GM18517 (cell line): ENCODE data around the gene SIM2.

Experiments
- ATAC-seq: cut with Tn5 transposase; IDR thresholded peaks from one replicate; pipeline ENCODE4 v1.9.1; 2021; ENCODE audit warnings: mild to moderate bottlenecking, moderate library complexity; ENCODE audit not compliant: unreplicated experiment

The SIM2 gene

DNA sequence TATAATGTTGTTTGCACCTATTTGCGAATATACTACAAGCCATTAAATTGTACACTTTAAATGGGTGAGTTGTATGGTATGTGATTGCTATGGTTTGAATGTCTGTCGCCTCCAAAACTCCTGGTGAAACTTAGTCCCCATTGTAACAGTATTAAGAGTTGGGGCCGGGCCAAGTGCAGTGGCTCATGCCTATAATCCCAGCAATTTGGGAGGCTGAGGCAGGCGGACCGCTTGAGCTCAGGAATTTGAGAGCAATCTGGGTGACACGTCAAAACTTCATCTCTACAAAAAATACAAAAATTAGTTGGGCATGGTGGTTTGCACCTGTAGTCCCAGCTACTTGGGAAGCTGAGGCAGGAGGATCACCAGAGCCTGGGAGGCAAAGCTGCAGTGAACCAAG is 12.0 kb upstream of the SIM2 start:
- ATAC-seq = no peak

DNA sequence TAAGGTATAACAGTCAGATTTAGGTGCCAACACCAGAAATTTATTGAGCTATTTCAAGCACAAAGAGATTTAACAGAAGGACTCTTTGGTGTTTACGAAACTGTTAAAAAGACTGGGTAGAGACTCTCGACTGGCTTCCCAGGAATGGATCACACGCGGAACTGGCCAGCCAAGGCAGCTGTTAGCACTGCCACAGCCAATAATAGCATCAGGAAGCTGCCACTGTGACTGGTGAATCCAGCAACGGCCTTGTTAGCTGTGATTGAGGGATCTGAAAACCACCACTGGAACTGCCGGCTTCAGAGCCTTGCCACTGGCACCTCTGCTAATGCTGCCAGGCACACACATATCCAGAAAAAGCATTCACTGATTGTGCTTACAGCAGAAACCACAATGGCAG is 10.6 kb upstream of the SIM2 start:
- ATAC-seq = no peak

DNA sequence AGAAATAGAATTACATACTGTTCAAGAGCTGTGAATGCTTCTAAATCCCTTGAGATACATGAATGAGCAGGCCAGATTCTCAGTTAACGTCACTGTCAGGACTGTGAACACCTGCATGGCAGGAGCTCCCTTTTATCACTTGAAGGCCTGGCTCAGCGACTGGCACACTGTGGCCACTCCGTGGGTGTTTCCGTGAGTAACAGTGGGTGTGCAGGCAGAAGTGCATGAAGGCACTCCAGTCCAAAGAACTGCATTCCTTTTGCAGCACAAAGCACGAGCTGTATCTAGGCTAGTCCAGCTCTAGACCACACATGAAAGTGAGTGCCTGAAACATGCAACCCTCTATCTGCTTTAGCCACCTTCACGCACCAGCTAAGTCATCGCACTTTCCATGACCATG is 9.6 kb upstream of the SIM2 start:
- no peak for ATAC-seq

DNA sequence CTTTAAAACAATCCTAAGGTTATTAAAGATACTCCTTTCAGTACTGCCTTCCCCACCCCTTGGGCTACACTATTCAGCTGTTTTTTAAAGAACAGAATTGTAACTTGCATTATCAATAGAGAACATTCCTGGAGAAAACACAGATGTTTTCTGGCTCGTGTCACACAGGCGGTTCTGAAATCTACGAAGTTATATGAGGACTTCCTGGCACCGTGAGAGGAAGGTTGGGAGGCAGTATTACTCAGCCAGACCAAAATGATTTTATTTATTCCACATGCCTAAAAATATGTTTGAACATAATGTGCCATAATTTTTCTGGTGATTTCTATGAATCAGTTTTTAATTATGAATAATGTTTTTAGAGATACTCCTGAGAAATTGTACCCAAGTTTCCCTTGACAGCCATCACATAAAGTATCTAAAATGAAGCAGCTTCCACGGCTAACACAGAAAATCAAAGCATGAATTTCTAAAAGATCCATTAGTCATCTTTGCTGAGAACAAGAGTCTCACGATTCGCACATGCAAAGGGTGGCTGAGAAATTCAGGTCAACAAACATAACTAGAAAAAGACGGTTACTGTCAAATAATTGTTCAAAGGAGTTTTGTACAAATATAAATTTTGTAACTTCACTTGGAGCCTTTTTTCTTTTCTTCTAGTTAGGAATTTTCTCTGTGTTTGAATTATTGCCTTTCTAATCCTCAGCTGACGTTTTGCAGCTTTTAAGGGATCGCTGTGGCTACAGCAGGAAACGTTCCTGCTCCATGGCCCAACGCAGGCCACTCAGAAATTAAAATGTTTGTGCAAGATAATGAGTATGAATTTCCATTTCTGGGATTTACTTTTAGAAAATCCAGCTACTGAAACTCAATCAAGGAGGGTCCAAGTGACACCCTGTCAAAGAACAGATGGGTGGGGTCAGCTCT is 8.0 kb upstream of the SIM2 start:
- no peak for ATAC-seq

DNA sequence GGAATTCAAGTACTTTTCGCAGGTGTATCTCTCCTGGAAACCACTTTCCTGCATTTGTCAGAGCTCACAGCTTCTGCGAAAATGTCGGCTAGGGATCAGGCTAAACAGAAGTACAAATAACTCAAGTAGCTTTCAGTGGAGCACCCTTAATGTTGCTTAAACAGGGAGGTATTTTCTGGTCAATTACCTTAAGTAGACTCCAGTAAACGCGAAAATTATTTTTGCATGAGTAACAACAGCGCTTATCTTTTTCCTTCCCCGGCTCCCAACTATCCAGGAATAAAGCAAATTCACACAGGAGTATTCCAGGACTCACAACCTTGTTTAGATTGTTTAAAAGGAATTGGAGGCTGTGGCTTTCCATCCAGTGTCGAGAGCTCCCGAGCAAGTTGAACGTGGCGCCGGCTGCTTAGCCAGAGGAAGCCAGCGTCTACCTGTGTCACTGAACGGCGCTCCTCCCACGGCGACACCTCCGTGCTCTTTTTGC is 7.3 kb upstream of the SIM2 start:
- ATAC-seq = no peak

DNA sequence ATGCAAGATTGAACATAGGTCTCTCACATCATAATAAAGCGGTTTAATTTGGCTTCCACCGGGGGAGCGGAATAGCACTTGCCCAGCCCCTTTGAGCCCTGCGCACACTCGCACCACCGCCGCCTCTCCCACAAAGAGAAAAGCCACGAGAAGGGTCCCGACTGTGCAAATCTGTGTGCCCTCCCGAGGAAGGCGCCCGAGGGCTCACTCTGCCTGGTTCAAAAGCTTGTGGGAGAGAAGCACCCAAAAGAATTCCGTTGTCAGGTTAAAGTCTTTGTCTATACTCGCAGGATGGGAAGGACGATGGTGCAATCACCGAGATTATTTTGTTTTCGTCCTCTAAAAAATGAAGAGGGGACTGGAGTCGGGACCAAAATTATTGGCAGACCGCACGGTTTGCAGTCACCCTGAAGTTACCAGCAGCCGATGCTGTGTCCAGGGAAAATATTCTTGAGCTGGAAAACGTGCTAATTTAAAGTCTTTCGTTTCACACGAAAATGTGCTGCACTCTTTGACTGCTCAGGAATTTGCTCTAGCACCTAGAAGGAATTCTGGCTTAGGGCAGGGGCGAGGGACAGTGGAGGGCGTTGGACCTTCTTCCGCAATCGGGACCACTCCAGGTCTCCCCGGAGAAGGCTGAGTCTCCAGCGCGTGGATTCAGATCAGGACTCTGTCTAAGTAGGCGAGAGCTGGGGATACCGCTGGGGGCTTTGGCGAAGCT is 6.6 kb upstream of the SIM2 start:
- ATAC-seq = no peak

DNA sequence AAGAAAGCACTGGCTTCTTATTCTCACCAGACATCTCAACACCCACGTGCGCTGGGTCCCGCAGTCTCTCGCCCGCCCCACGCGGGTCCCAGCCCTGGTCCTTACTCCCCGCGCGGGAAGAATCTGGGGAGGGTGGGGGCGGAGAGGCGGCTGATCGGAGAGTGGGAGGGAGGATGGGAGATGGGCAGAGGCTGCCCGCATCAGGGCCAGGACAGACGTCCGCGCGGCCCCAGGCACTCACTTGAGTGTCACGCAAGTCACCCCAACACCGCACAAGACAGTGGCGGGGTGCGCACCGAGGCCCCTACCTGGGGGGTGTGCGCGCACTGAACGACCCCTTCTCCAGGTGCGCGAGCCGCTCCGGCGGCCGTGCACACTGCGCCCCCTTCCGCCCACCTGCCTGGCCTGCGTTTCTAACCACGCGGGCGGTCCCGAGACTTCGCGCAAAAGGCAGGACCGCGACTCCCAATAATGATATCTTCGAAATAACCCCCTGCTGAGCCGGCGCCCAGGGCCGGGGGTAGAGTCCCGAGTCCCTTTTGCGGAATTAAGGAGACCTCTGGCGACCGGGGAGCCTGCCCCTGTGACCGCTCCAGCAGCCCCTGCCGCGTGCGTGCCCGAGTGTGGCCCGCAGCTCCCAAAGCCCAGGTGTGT is 6.0 kb upstream of the SIM2 start:
- no peak for ATAC-seq

DNA sequence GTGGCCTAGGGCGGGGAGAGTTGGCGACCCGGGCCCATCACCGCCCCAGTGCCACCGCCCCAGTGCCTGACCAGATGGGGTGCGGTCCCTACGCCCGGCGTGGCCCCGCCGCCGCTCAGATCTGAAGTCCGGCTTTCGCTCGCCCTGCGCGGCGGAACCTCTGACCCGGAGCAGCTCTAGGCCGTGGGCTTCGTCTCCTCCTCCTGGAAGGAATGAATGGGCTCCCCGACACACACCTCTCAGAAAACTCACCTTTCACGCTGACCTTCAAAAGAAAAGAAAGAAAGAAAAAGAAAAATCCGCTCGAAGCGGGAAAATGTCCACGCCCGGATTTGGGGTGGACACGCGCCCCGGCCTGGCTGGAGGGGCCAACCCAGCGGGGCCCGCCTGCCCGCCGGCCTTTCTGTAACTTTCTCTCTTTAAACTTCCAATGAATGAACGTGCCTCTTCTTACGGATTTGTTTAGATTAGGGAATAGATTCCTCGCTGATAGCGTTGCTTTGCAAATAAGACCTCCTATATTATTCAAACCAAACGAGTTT is 5.4 kb upstream of the SIM2 start:
- no peak for ATAC-seq

DNA sequence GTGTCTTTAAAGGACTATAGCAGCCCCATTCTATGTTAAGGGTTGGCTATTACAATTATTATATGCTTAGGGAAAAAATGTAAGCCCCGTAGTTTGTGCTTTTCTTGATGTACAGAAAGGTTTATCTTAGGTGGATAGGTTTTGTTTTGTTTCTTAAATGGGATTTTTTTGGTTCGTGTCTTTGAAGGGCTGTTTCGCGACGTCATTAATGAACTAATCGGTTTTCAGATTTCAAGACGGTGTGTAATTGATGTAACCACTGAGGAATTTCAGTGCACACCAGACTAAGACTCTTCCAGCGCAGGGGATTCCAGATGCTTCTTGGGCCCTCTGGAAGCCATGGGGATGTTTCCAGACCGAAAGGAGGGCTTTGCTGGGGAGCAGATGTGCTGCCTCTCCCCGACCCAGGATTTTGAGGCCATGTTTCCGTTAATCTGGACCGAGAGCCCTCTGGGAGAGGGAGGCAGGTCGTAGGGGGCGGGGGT is 4.8 kb upstream of the SIM2 start:
- no peak for ATAC-seq

DNA sequence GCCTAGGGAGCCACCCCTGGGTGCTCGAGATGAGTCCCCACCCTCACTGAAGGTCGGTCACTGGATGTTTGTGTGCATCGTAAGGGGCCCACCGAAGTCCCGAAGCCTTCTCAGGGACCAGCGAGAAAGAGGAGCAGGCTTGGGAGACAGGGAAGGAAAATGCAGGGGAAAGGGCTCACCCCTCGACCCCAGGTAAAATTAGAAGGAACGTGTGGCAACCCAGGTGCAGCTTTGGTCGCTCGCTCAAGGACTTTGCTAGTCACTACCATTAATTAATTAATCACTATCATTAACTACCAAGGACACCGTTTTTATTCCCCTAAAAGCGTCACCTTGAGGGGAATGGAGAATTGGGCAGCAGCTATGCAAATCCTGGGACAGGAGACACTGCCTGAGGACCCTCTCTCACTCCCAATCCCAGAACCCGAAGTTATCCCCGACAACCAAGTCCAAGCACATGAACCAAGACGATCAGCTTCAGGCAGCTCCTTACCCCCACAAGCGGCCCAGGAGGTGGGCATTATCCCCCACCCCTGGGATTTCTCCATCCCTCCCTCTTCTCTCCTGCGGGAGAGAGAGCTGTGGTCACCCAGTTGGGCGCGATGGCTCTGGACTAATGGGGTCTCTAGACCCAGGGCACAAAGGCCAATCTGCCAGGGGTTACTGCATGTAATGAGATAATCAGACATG is 4.2 kb upstream of the SIM2 start:
- no peak for ATAC-seq

DNA sequence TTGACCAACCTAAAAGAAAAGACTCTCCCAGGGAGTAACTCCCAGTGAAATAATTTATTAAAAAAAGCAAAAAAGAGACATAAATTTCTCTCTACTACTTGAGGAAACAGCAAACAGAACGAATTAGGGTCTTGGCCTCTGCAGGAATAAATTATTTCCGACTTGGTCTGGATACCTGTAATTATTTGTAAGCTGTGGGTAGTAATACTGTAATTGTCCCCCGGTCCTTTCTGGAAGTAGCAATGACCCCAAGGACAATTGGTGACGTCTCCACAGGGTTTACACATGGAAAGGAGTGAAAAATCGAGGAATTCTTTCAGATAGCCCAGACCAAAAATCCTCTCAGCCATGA is 3.7 kb upstream of the SIM2 start:
- ATAC-seq = no peak

DNA sequence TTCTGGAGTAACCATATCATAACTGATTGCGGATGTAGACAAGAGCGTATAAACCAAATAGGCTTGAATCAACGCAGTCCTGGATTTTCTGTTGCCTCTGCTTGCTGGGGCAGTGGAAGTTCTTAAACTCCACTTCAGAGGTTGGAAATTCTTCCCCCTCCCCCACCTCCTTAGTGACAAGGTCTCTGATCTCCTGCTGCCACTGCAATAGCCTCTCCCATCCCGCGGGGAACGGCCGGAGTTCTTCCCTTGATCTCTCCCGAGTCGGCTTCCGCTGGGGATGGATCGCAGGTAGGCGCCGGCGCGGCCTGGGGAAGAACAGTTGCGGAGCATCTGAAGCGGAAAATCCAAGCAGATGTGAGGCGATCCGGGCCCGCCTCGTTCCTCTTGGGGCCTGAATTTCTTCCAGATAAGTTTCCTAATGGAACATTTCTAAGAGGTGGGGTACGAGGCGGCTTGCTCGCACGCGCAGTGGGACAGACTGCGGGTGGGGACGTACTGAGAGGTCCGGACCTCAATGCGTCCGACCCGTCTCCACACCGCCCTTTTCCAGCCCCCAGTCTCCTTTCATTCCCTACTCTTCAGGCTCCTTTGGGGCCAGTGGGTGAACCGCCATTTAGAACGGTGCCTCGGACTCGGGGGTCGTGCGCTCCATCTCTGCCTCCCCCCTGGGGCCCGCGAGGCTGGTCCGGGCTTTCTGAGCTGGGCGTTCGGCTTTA is 3.1 kb upstream of the SIM2 start:
- ATAC-seq = no peak

DNA sequence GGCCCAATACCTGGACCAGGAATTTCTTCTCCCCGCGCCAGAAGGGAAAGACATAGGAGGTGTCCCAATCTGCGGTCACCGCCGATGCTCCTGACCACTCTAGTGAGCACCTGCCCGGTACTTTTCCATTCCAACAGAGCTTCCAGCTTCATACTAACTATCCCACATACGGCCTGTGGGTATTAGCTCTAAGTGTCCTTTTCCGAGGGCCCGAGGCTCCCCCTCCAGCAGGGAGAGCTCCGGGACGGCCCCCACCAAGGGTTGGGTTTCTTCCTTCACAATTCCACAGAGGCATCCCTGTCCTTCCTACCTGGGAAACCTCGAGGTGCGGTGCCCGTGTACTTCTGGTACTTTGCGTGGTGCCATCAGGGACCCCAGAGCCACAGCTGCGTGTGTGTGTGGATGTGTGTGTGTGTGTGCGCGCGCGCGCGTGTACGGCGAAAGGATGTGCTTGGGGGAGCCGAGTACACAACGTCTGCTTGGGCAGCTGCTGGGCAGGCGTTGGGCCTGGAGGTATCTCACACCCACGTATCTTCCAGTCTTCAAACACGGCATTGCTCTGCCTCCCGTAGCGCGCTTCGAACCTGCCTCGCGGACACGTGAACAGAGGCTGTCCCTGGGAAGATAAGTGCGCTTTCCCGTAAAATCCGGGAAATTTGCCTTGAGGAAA is 2.4 kb upstream of the SIM2 start:
- ATAC-seq = no peak

DNA sequence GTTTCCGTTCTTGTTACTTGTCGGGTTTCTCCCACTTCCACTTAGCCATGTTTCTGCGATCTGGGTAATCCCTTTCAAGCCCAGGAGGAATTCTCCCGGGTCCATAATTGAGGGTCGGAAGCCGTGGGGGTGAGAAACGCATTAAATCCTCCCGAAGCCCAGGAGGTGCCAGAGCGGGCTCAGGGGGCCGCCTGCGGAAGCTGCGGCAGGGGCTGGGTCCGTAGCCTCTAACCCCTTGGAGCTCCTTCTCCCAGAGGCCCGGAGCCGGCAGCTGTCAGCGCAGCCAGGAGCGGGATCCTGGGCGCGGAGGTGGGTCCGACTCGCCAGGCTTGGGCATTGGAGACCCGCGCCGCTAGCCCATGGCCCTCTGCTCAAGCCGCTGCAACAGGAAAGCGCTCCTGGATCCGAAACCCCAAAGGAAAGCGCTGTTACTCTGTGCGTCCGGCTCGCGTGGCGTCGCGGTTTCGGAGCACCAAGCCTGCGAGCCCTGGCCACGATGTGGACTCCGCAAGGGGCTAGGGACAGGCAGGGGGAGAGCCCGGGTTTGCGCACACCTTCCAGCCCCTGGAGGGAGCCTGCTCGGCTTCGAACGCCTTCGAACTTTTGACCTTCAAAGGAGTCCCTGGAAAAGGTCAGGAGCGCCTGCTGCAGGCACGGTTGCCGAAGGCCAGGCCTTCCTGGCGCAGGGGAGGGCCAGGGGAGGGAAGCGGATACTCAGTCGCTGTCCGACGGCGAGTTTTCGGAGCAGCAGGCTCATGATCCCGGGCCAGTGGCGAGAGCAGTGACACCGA is 1.7 kb upstream of the SIM2 start:
- no peak for ATAC-seq

DNA sequence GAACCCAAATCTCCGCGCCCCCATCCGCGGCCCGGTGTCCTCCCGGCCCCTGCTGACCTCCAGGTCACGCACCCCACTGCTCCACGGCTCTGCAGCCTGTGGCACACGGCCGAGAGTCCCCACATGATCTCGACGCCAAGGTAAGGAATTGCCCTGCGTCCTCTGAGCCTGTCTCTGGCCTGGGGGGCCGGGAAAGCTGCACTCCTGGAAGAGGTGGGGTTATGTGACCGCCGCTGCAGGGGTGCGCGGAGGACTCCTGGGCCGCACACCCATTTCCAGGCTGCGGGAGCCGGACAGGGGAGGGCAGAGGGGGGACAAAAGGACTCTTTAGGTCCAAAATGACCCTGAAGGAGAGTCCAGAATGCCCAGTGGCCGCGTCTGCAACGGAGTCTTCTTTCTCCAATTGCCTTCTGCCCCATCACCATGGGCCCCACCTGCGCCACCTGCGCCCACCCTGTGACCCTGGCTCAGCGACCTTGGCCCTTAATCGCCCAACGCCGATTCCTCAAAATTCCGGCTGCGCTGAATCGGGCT is 997 bp upstream of the SIM2 start:
- no peak for ATAC-seq

DNA sequence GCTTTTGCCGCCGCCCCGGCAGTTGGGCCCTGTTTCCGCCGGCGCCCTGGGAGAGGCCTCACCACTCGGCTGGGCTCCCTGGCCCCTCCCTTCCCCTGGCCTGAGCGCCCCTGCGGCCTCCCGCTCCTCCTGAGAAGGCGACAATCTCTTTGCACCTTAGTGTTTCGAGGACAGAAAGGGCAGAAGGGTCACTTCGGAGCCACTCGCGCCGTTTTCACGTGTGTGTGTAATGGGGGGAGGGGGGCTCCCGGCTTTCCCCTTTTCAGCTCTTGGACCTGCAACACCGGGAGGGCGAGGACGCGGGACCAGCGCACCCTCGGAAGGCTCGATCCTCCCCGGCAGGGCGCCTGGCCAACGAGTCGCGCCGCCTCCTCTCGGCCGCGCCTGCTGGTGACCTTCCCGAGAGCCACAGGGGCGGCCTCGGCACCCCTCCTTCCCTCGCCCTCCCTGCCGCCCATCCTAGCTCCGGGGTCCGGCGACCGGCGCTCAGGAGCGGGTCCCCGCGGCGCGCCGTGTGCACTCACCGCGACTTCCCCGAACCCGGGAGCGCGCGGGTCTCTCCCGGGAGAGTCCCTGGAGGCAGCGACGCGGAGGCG is 432 bp upstream of the SIM2 start:
- no peak for ATAC-seq

DNA sequence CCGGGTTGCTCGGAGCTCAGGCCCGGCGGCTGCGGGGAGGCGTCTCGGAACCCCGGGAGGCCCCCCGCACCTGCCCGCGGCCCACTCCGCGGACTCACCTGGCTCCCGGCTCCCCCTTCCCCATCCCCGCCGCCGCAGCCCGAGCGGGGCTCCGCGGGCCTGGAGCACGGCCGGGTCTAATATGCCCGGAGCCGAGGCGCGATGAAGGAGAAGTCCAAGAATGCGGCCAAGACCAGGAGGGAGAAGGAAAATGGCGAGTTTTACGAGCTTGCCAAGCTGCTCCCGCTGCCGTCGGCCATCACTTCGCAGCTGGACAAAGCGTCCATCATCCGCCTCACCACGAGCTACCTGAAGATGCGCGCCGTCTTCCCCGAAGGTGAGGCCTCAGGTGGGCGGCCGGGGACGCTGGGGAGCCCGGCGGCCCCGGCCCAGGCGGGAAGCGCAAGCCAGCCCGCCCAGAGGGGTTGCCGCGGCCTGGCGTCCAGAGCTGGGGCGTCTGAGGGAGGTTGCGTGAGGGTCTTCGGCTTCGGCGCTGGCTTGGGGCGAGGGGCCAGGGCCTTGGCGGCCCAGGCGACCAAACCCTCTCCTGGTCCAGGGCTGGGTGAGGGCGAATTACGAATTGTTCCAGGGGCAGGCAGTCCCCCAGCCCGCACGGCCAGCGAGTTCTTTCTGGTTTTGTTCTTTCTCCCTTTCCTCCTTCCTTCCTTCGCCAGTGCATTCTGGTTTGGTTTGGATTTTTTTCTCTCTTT is 805 bp downstream of the SIM2 start:
- no peak for ATAC-seq
